ENCODE measurements around the gene JMJD8. TPM values are rescaled to one million over a fixed set of nuclear protein-coding genes. Genes with fewer than 3 reads are reported as not detected.

The JMJD8 gene
- total and polyA plus RNA-seq, 10 of the 15 experiments (the other 5 are each of a cell fraction or from before 2014, with no cell fraction given) = 1.00 to 50.4 (median 30.7) TPM

GRCh38 chr16:678858-679813 lies 5.0 kb downstream of the JMJD8 start:
- peaks cover 6% of the 10 kb centered on the region; the same call in 1 of the 2 replicates for H4K20me1 ChIP-seq (ENCODE audit: control insufficient read depth, insufficient read depth)
- DNase-seq (ENCODE audit: low read depth, low spot score) (no peak), ATAC-seq (peak; percentile 18), FAIRE-seq (no peak)
- intact Hi-C loops (cut with micrococcal nuclease; ENCODE audit: unreplicated experiment) (no loop called here), in situ Hi-C loops (cut with MboI) (no loop called here)
- H3K4me2 ChIP-seq (ENCODE audit: control insufficient read depth, insufficient read depth) = peak overlapping the region; percentile 92
- ChIA-PET CTCF (interaction anchor here (0.9 kb wide), 1 partner anchor 11 kb away, joined by 4 read pairs; the partner anchor contains the start of gene RHOT2), SMC1A (ENCODE audit: uncharacterized antibody, unreplicated experiment) (no interaction called here), POLR2A (no interaction called here), RAD21 (ENCODE audit: unreplicated experiment) (interaction anchor here (0.6 kb wide), 1 partner anchor 1042 kb away, joined by 4 read pairs; no protein-coding TSS in a partner anchor)
- H3K4me3 ChIP-seq = peak overlapping the region; percentile 57
- no peak overlapping the region for H3K27ac ChIP-seq (ENCODE audit: control insufficient read depth, insufficient read depth)
- no peak overlapping the region for H3K9ac ChIP-seq (ENCODE audit: control insufficient read depth, insufficient read depth, low read length)
- H3K36me3 ChIP-seq (ENCODE audit: control insufficient read depth in 2 of 2, insufficient read depth in 2 of 2, low read length in 1 of 2) = peaks cover 6 to 7% of the 10 kb centered on the region in 2 experiments; a peak in 2 of 4 replicates
- H3K79me2 ChIP-seq (ENCODE audit: control insufficient read depth, insufficient read depth, low read length) = peaks cover 24% of the 10 kb centered on the region
- H3K27me3 ChIP-seq (replicated peaks in 1 of 2; ENCODE audit: control insufficient read depth in 2 of 2, insufficient read depth in 2 of 2, low read length in 1 of 2) = no peaks in the 10 kb centered on the region
- peak overlapping the region; percentile 89 for H2AFZ ChIP-seq (ENCODE audit: control insufficient read depth, low read depth, low read length)
- BruUV-seq (replicated peaks) = no TSS peak
- peaks cover 15% of the 10 kb centered on the region for H3K4me1 ChIP-seq (ENCODE audit: control insufficient read depth, insufficient read depth, low read length)
- WGBS (ENCODE audit: insufficient coverage, insufficient replicate concordance, low lambda C conversion rate, missing lambda C conversion rate) = 23% methylated on average over 50 of the region's 52 CpGs
- no peaks in the 10 kb centered on the region for H3K9me3 ChIP-seq (replicated peaks; ENCODE audit: control insufficient read depth, insufficient read depth, low read length)
- TF ChIP-seq ELK1 (IDR thresholded peaks at IDR 0.05; ENCODE audit: low read depth, low read length) (no peak), SP1 (IDR thresholded peaks at IDR 0.05; ENCODE audit: low read depth, low read length) (no peak), HDGF (IDR thresholded peaks at IDR 0.05) (no peak), HCFC1 (IDR thresholded peaks at IDR 0.05; ENCODE audit: low read length) (no peak), EGR1 (IDR thresholded peaks at IDR 0.05; ENCODE audit: borderline replicate concordance in 1 of 2, low read depth in 2 of 2, low read length in 2 of 2) (no peak), ZSCAN29 (IDR thresholded peaks at IDR 0.05) (no peak), BRCA1 (IDR thresholded peaks at IDR 0.05; ENCODE audit: low read depth, low read length) (no peak), SMARCA5 (IDR thresholded peaks at IDR 0.05) (0 out of 2 replicates have a peak, but pooled peaks have one; percentile 24), BACH1 (IDR thresholded peaks at IDR 0.05; ENCODE audit: borderline replicate concordance) (peak; percentile 70; the same call in 1 of the 2 replicates), ZBTB33 (IDR thresholded peaks at IDR 0.05) (no peak), CBX5 (IDR thresholded peaks at IDR 0.05; ENCODE audit: low read depth) (no peak), TBL1XR1 (IDR thresholded peaks at IDR 0.05; ENCODE audit: low read depth, low read length) (no peak), RB1 (IDR thresholded peaks at IDR 0.05; ENCODE audit: borderline replicate concordance) (no peak), KDM1A (IDR thresholded peaks at IDR 0.05; ENCODE audit: borderline replicate concordance) (no peak), PKNOX1 (IDR thresholded peaks at IDR 0.05) (peak; percentile 16; the same call in 1 of the 2 replicates), NKRF (conservative IDR thresholded peaks at IDR 0.05) (0 out of 2 replicates have a peak, but pooled peaks have one; percentile 12), LARP7 (IDR thresholded peaks at IDR 0.05) (0 out of 2 replicates have a peak, but pooled peaks have one; percentile 10)
